ENCODE measurements around the gene AMZ1.

DNA sequence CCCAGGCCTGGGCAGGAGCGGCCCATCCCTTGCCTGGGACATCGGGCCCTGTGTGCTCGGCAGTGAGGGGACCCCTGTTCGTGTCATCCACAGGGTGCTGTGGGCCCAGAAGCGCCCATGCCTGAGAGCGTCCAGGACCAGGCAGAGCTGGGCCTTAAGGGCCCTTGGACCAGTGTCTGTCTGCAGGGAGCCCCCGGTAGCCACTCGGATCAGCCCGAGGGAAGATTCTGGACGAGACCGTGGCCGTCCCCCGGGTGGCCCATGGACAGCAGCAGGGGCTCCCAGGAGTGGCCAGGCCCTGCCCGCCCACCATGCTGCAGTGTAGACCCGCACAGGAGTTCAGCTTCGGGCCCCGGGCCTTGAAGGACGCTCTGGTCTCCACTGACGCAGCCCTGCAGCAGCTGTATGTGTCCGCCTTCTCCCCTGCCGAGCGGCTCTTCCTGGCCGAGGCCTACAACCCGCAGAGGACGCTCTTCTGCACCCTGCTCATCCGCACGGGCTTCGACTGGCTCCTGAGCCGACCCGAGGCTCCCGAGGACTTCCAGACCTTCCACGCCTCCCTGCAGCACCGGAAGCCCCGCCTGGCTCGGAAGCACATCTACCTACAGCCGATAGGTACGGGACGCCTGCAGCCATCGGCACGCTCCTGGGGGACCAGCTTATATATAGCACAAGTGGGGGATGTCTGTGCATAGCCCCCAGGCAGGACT lies 12.3 kb downstream of the AMZ1 start:
- TF ChIP-seq CTCF (conservative IDR thresholded peaks at IDR 0.05 in 1 of 2, IDR thresholded peaks at IDR 0.05 in 1 of 2; ENCODE audit: low read depth in 1 of 2, low read length in 2 of 2), result no peak
- TF ChIP-seq EZH2 (IDR thresholded peaks at IDR 0.05; ENCODE audit: low read length, missing control alignments), result no peak
